ENCODE results near the gene AK8.

The AK8 gene

DNA sequence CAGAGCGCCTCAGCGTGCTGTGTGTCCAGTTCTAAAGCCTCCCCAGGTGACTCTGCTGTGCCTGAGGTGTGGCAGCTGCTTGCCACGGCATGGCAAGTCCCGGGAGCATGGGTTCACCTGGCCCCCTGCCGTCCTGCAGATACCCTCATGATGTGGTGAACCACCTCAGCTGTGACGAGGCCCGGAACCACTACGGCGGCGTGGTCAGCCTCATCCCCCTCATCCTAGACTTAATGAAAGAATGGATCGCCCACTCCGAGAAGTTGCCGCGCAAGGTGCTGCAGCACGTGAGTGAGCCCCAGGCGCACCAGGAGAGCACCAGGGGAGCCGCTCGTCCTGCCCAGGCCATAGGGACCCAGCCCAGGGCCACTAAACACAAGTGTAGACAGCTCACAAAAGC lies 10.1 kb upstream of the AK8 start:
- no peak for FAIRE-seq
- no peak for DNase-seq (ENCODE audit: extremely low spot score, insufficient read length, low read depth)

DNA sequence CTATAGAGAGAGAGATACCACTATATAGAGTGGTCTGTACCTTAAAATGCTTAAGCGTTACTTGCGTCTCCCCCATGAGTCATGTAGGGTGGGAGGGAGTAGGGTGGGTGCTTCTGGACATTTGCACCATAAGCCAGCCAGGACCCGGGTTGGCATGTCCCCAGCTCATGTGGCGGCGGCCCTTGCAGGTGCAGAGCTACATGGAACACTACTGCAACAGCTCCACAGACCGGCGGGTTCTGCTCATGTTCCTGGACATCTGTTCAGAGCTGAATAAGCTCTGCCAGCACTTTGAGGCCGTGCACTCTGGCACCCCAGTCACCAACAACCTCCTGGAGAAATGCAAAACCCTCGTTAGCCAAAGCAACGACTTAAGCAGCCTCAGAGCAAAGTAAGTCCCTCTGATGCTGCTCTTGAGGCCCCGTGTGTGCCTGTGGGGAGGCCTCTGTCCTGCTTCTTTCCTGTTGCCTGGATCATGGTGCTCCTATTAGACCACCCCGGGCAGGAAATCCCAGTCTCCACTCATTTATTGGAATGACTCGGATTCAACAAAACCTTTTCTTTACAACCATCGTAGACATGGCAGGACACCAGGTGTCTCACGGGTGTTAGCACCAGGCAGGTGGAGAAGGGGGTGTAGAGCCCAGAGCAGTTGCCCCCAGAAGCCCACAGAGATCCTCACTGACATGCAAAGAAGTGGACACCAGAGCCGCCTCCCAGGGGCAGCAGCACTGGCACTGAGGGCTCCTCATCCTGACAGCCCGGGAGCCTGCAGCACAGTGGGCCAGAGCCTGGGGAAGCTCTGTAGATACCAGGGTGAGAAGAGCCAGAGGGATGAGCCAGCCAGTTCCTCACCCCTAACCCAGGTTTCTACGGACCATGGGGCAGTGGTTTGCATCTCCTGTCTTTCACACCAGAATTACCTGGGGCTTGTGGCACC lies 9.4 kb upstream of the AK8 start:
- DNase-seq (ENCODE audit: extremely low spot score, insufficient read length, low read depth) = no peak
- no peak for FAIRE-seq

DNA sequence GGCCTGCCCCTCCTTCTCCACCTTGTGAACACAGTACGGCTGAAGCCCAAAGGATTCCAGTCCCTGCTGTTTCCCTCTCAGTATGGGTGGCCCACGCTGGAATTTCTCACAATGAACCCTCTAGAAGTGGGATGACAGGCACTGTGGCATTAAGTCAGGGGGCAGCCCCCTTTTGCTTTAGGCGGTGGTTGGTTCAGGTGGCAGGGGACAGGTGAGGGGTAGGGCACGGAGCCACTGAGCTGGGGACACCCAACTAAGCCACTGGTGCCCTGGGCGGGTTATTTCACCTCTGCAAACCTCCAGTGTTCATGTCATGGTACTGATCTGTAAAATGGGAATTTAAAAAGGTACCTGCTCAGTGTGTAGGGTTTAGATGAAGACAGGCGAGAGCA lies 8.2 kb upstream of the AK8 start:
- no peak for FAIRE-seq

DNA sequence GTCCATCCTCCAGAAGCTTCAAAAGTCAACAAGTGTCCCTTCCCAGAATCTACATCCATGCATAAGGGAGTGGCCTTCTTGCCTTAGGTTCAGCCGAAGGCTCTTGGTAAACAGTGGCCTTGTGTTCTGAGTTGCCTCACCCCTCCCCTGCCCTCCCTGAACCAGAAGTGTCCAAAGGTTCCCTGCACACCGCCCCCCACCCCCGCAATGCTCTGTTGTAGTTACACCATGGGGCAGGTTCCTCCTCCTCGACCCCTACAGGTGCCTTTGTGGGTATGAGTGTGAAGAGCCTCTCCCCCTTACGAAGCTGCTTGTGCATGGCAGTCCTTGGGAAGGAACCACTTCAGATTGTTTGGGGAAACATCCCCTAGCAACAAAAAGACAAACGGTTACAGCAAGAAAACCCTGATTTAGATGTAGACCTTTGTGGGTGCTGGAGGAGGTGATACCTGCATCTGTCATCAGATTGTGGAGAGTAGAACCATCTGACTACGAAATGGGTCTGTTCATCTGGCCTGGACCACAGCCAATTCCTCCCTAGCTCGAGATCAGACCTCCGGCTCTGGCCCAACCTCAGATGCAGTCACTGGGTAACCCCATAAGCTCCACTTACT lies 7.7 kb upstream of the AK8 start:
- DNase-seq (ENCODE audit: extremely low spot score, insufficient read length, low read depth) = no peak
- no peak for FAIRE-seq

More for the DNA sequence above, 8.2 kb upstream of the AK8 start:
- DNase-seq (ENCODE audit: extremely low spot score, insufficient read length, low read depth) = no peak

DNA sequence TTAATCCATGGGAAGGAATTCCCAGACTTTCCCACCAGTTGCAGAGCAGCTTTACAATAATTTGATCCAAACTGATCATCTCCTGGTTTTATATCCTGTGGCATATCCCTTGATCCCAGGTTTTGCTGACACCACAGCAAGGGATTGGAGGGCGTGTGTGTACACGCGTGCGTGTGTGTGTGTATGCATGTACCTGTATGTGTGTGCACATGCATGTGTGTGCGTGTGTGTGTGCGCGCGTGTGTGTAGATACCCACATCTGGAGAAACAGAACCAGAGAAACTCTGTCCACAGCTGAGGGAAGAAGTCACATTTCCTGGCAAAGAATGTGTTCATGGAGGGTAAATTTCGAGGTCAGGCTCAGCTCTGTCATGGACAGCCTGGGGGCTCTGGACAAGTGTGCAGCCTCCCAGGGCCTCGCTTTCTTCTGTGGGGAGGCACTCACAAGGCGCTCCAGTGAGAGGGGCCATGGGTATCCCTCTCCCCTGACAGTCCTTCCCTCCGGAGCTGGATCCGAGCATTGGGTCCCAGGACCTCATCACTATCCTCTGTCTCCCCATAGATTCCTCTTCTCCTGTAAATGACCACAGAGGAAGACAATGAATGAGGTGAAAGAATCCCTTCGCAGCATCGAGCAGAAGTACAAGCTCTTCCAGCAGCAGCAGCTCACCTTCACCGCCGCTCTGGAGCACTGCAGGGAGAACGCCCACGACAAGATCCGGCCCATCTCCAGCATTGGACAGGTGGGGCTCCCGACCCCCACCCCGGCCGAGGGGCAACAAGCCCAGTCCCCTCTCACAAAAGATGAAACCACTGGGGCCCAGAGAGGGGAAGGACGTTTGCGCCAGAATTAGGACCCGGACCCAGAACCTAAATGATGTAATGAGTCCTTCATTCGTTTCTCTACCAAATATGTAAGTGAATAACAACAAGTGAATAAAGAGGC lies 5.5 kb upstream of the AK8 start:
- FAIRE-seq (no peak), DNase-seq (ENCODE audit: extremely low spot score, insufficient read length, low read depth) (no peak)

DNA sequence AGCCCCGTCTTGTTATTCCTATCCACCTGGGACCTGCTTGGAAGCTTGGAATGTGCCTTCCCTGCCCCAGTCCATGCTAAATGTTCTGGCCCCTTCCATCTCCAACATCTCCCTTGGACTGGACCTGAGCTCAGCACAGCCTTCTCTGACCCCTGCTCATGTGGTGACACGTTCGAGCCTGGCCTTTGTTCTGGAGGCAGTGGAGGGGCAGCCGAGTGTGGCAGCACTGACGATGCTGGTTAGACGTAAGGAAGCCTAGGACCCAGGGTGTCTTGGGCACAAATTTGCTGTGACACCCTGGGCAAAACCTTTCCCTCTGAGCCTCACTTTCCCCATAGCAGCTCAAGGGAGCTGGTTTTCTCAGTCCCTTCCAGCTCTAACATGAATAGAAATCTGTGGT lies 4.5 kb upstream of the AK8 start:
- FAIRE-seq (no peak), DNase-seq (ENCODE audit: extremely low spot score, insufficient read length, low read depth) (no peak)

DNA sequence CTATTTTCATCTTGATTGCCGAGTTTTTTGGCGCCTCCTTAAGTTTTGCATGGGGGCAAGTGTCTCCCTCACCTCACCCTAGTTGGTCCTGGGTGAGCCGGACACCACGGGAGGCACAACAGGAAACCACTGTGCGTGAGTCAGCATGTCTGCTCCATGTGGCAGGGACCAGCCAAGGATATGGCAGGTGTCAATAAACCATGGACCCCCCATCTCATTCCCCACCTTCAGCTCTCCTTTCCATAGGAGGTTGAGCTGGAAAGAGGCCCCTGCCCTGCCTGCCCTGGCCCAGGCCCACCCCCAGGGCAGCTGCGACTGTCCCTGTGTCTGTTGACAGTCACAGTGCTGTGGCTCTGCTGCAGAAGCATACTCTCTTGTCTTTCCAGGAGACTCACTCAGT lies 3.7 kb upstream of the AK8 start:
- FAIRE-seq (no peak), DNase-seq (ENCODE audit: extremely low spot score, insufficient read length, low read depth) (no peak)

DNA sequence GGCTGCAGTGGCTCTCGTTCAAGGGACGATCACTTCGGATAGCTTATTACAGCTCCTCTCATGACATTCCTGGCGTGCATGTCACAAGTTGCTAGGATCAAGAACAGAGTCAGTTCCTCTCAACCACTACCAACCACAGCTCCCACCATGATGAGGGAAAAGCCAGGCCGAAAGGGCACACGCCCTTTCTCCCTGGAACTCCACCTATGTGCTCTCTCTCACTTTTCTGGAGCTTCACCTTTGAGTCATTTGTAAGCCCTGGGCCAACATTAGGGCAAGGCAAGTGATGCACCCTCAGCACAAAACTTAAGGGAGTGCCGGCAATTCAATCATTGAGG lies 2.2 kb upstream of the AK8 start:
- no peak for DNase-seq (ENCODE audit: extremely low spot score, insufficient read length, low read depth)
- FAIRE-seq = no peak

DNA sequence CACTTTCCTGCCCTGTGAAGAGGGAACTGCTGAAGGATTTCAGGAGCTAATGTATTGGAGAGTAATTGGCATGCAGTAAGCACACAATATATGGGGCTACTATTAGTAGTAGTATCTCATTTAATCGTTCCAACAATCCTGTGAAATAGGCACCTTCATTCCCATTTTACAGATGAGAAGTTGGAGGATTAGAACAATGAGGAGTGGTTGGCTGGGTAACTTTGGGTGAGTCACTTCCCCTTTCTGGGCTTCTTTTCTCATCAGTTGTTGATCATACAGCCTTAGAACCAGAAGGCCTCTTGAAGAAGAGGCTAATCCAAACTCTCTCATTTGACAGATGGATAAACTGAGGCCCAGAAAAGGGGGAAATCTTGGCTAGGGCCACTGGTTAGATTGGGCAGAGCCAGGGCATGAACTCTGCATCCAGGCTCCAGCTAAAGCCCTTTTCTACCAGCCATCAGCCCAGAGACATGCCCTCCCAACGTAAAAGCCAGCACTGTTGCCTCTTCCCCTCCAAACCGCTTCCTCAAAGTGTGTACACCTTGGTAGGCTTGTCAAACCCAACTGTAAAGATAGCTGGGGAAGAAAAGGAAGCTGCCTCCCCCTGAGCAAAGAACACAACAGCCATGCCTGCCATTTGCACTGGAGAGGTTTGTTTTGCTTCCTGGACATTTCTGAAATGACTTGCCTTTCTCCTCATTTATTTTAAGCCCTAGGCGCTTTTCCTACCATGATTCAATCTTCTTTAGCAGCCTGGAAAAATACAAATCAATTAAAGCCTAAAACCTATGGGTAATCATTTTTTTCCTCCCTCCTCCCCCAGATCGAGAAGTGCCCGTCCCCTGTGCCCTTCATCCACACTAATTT lies 1.6 kb upstream of the AK8 start:
- DNase-seq (ENCODE audit: extremely low spot score, insufficient read length, low read depth) = no peak
- no peak for FAIRE-seq

DNA sequence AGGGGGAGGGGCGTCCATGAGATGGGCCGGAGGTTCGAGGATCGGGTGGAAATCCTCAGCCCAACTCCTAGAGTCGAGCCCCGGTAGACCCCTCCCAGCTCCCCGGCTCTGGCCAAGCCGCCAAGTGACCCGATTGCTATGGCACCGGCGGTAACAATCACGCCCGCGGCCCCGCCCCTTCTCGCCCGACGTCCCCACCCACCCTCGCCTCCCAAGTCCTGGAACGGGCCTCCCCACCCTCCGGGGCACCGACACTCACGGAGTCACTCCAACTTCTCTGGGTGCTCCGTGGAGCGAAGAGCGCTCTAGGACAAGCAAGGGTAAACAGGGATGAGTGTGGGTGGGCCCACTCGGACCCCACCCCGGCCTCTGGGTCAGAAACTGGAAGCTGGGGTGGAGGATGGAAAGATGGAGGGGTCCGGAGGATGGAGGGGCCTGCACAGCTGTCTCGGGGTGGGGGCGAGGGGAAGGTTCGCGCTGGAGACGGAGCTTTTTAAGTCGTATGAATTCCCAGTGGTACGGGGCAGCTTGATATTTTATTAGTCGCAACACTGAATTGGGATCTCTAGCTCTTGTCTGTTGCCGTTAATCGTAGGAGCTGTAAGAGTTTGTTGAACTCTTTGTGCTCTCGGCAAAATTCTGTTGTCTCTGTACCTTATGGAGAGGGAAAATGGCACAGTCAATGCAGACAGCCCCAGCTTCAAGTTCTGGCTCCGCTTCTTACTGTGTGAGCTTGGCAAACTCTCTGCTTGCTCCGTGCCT lies 792 bp upstream of the AK8 start, which contains the start of gene SPACA9:
Gene SPACA9, plus strand, starts transcription at position 204 of the 762 bp plus-strand sequence. CDS start 5,050 bp downstream, outside the sequence.
- peak; percentile 30 for DNase-seq (ENCODE audit: extremely low spot score, insufficient read length, low read depth)
- no peak for FAIRE-seq

DNA sequence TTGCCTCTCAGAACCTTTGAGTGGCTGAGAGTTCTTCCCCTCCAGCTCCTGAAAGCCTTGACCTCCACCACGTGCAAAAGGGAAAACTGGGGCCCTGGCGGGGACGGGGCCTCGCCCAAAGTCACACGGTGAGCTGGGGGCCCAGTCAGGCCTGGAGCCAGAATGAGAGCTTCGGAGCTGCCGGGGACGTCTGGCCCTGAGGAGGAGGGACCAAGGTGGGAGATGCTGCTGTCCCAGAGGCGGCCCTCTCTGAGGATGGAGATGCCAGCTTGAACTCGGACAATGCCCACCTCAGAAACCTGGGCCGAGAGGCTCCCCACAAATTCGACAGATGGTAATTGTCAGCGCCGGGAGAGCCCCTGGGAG lies 643 bp downstream of the AK8 start:
- no peak for FAIRE-seq
- DNase-seq (ENCODE audit: extremely low spot score, insufficient read length, low read depth) = no peak

DNA sequence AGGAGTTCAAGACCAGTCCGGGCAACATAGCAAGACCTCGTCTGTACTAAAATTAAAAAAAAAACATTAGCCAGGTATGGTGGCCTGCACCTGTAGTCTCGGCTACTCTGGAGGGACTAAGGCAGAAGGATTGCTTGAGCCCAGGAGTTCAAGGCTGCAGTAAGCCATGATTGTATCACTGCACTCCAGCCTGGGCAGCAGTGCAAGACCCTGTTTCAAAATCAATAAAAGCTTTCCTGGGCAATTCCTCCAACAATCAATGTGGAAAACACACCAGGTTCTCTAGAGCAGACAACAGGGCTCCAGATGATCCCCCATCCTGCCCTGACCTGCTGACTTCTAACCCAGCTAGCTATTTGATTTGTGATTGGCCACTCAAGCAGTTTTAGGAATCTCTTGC lies 1.2 kb downstream of the AK8 start:
- DNase-seq (ENCODE audit: extremely low spot score, insufficient read length, low read depth) (no peak), FAIRE-seq (no peak)

DNA sequence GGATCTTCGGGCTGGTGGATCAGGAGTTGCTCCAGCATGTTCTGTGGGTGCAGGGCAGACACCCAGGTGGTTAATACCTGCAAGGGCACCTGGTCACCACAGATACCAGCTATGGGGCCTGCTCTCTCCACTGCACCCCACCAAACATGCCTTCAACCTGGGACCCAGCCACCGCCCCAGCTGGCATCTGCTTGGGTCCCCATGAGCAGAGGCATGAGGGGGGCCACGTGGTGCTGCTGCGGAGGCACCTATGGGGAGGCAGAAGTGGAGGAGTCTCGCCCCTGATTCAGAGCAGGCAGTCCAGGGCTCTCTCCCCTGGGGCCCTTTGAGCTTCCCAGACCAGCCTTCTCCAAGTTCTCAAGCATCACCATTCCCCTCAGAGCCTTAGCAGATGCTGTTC lies 2.9 kb downstream of the AK8 start:
- FAIRE-seq (no peak), DNase-seq (ENCODE audit: extremely low spot score, insufficient read length, low read depth) (no peak)

DNA sequence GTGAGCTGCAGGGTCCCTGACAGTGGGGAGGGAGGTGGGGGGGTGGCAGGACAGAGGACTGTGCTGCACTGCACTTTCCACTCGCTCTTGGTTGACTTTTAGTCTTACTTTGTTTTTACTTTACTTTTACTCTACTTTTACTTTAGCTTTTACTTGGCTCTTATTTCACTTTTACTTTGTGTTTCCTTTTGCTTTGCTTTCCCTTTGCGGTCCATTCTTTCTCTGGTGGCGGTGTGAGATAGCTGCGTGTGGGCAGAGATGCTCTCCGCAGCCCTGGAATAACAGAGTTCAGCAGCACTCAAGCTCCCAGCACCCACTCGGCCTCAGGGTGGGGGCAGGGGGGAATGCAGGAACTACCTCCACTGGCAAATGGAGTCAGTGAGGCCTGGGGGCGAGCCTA lies 4.7 kb downstream of the AK8 start:
- FAIRE-seq (no peak), DNase-seq (ENCODE audit: extremely low spot score, insufficient read length, low read depth) (no peak)

DNA sequence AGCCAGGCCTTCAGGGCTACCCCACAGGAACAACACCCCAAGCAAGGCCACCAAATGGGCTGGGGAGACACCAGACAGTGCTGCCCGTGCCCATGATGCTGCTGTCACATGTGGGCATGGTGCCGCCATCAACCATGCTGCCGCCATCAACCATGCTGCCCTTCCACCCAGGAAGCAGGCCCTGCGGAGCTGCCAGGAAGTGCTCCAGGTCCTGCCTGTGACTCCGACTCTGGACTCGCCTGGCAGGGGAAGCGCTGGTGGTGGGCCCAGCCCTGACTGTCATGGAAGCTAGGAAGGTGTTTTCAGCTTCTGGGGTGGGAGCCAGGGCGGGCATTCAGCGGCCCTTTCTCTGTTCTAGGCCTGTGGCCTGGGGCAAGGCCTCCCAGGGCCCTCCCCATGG lies 8.8 kb downstream of the AK8 start:
- FAIRE-seq (no peak), DNase-seq (ENCODE audit: extremely low spot score, insufficient read length, low read depth) (no peak)

DNA sequence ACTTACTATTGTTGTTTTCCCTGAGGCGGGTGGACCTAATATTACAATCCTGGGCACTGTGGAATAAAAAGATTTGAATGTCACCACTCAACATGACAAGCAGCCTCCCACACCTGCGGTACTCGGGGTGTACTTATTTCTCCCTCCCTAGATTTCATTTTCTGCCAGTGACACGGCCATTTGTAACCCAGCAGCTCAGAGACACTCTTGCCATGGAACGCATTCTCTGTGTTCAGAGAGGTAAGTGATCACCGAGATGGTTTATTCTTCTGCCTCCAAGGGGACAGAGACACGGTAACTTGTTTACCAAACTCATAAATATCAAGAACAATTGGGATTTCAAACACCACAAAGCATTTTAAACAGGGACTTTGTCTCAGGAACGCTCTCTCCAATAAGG lies 11.2 kb downstream of the AK8 start:
- FAIRE-seq (no peak), DNase-seq (ENCODE audit: extremely low spot score, insufficient read length, low read depth) (no peak)

DNA sequence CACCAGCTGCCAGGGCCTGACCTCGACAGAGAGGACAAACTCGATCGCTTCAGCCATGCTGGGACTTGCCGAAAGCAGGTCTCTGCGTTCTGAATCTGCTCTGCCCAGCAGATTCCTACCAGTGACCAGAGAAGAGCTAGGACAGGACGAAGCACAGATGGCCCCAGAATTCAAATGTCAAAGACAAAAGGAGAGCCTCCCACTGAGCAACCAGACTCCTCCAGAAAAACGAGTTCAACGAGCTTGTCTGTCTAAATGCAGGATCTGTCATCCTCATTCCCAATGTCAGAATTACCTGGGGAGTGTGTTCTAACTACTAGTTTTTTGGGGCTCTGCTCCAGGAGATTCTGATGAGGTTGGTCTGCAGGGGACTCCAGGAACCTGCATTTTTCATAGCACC lies 13.4 kb downstream of the AK8 start:
- DNase-seq (ENCODE audit: extremely low spot score, insufficient read length, low read depth) (no peak), FAIRE-seq (no peak)

DNA sequence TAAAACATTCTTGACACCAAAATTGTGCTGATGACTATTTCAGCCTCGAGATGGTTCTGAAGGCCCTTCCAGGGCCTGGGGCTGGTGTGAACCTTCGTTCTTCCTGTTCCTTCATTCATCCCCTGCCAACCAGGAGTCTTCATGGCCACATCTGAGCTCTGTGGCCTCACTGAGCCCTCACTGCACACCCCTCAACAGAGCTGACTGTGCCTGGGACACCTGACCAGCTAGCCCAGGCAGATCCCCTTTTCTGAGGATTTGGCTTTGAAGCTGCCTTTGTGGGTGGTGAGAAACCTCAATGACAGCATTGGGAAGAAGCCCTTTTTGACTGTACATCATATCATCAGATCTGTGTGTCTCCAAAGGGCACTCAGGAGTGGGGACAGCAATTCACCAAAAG lies 13.8 kb downstream of the AK8 start:
- FAIRE-seq (no peak), DNase-seq (ENCODE audit: extremely low spot score, insufficient read length, low read depth) (no peak)

DNA sequence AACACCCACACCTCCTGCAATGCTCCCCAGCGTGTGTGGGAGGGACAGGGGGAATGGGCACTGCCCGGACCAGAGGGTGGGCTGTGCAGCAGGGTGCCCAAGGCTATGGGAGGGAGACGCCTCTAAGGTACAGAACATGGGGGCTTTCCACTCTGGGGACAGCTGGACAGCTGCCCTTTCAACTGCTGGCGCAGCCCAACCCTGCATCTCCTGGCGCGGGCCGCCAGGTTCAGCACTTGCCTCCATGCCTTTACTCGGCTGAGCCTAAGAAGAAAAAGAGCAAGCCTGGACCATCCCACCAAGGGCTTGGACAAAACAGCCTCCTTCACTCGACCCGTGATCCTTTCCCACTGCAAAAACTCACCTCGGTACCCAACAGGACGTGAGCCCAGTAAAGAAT lies 15.0 kb downstream of the AK8 start:
- FAIRE-seq (no peak), DNase-seq (ENCODE audit: extremely low spot score, insufficient read length, low read depth) (no peak)
